ENCODE measurements around the gene CALD1. TPM values are rescaled to one million over a fixed set of nuclear protein-coding genes. Genes with fewer than 3 reads are reported as not detected.

CALD1 gene
- total RNA-seq, 1 experiment from 2014 or later = 107 TPM

GRCh38 chr7:134933460-134934068 lies 154.1 kb downstream of the CALD1 start:
- Mint-ChIP-seq H3K4me3 (no peak overlapping the region), H3K9me3 (no peaks in the 10 kb centered on the region), H3K4me1 (no peaks in the 10 kb centered on the region), H3K27me3 (ENCODE audit: low read depth) (no peaks in the 10 kb centered on the region), H3K36me3 (ENCODE audit: insufficient read depth in 1 of 3, low read depth in 3 of 3) (peaks cover 23 to 62% (median 52%) of the 10 kb centered on the region in 3 experiments; a peak in 6 of 7 replicates), H3K27ac (peak overlapping the region in 2 of 3 experiments; percentile 65 to 92; a peak in 3 of 7 replicates)
- Histone ChIP-seq H3K27ac (ENCODE audit: insufficient read length, low read depth, low read length) (no peak overlapping the region), H2BK20ac (ENCODE audit: low read depth, low read length, poor library complexity, severe bottlenecking) (no peak overlapping the region), H3K23me2 (ENCODE audit: insufficient read length, low read depth, low read length, poor library complexity, severe bottlenecking) (no peaks in the 10 kb centered on the region), H3T11ph (ENCODE audit: low read length) (no peak overlapping the region), H3K79me1 (ENCODE audit: insufficient read depth, low read depth, low read length, poor library complexity, severe bottlenecking) (no peaks in the 10 kb centered on the region), H2BK120ac (ENCODE audit: low read depth, low read length, poor library complexity, severe bottlenecking) (no peak overlapping the region), H2BK5ac (ENCODE audit: insufficient read length, low read length) (no peak overlapping the region), H3K9me3 (ENCODE audit: control insufficient read depth, low read depth, low read length) (no peaks in the 10 kb centered on the region), H3K18ac (ENCODE audit: insufficient read length, low read depth, low read length) (no peak overlapping the region), H3K4me1 (ENCODE audit: insufficient read depth, low read length) (no peaks in the 10 kb centered on the region), H3K4ac (ENCODE audit: low read depth, low read length) (no peak overlapping the region), H3K4me2 (ENCODE audit: insufficient read depth, insufficient read length, low read length) (no peak overlapping the region), H4K5ac (ENCODE audit: insufficient read length, low read depth, low read length) (no peak overlapping the region), H4K8ac (replicated peaks; ENCODE audit: insufficient read length, low read depth, low read length) (no peak overlapping the region), H3K56ac (ENCODE audit: insufficient read length, low read depth, low read length) (no peak overlapping the region), H4K20me1 (ENCODE audit: control insufficient read depth, insufficient read depth, insufficient read length) (no peaks in the 10 kb centered on the region), H3K27me3 (ENCODE audit: insufficient read depth, low read length) (no peaks in the 10 kb centered on the region), H2BK15ac (ENCODE audit: low read depth, low read length) (no peak overlapping the region), H2BK12ac (ENCODE audit: insufficient read length, low read depth, low read length) (no peak overlapping the region), H3K79me2 (ENCODE audit: insufficient read depth, low read length) (no peaks in the 10 kb centered on the region), H2AFZ (ENCODE audit: low read length) (no peak overlapping the region), H4K91ac (ENCODE audit: insufficient read length, low read depth, low read length) (no peak overlapping the region), H2AK5ac (ENCODE audit: insufficient read length, low read length) (no peak overlapping the region), H3K14ac (ENCODE audit: insufficient read depth, low read length) (no peak overlapping the region), H3K9ac (ENCODE audit: extremely low read depth, insufficient read length, low read length) (no peak overlapping the region), H3K23ac (ENCODE audit: insufficient read length, low read depth, low read length) (no peak overlapping the region)
- TF ChIP-seq, protein P1, sequence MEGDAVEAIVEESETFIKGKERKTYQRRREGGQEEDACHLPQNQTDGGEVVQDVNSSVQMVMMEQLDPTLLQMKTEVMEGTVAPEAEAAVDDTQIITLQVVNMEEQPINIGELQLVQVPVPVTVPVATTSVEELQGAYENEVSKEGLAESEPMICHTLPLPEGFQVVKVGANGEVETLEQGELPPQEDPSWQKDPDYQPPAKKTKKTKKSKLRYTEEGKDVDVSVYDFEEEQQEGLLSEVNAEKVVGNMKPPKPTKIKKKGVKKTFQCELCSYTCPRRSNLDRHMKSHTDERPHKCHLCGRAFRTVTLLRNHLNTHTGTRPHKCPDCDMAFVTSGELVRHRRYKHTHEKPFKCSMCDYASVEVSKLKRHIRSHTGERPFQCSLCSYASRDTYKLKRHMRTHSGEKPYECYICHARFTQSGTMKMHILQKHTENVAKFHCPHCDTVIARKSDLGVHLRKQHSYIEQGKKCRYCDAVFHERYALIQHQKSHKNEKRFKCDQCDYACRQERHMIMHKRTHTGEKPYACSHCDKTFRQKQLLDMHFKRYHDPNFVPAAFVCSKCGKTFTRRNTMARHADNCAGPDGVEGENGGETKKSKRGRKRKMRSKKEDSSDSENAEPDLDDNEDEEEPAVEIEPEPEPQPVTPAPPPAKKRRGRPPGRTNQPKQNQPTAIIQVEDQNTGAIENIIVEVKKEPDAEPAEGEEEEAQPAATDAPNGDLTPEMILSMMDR (conservative IDR thresholded peaks at IDR 0.05) = no peak
- no CpG with 5 or more reads among the region's 3 CpGs for WGBS (ENCODE audit: extremely low coverage, insufficient read length, low lambda C conversion rate)
- DNase-seq = no peak

Measured in H9 (cell line).